Hepatocyte (in vitro differentiated cells): Measurements from ENCODE around the gene MAN1C1. TPM values are rescaled to one million over a fixed set of nuclear protein-coding genes. Genes with fewer than 3 reads are reported as not detected.
"Not testable (repeated sequence)": the region's sequence is repeated elsewhere in the genome, so short reads cannot be mapped to it uniquely, and the experiment has no call there.

Experiments used
- DNase-seq: peaks from one replicate; pipeline ENCODE4 v3.0.0-alpha.2; 2016; ENCODE audit warnings: low spot score
- H2AFZ ChIP-seq: fragments of 200-600 bp; sonication (generic); 2 replicates; pipeline ENCODE4 v1.6.0; 2016; ENCODE audit warnings: antibody characterized with exemption, mild to moderate bottlenecking
- H3K27ac ChIP-seq: fragments of 200-600 bp; sonication (generic); 2 replicates; pipeline ENCODE4 v1.5.1; 2016; ENCODE audit warnings: mild to moderate bottlenecking
- H3K27me3 ChIP-seq: fragments of 200-600 bp; sonication (generic); 2 replicates; pipeline ENCODE4 v1.6.1; 2016
- H3K36me3 ChIP-seq: fragments of 200-600 bp; sonication (generic); replicated peaks from 2 replicates; pipeline ENCODE4 v1.5.1; 2016; ENCODE audit warnings: low read depth; ENCODE audit not compliant: insufficient read depth
- H3K4me1 ChIP-seq: fragments of 200-600 bp; sonication (generic); 2 replicates; pipeline ENCODE4 v1.5.1; 2016; ENCODE audit warnings: mild to moderate bottlenecking, moderate library complexity; ENCODE audit not compliant: insufficient read depth
- H3K4me2 ChIP-seq: fragments of 200-600 bp; sonication (generic); 2 replicates; pipeline ENCODE4 v1.6.0; 2016
- H3K4me3 ChIP-seq: fragments of 200-600 bp; sonication (generic); 2 replicates; pipeline ENCODE4 v1.5.1; 2016; ENCODE audit warnings: mild to moderate bottlenecking
- H3K79me2 ChIP-seq: fragments of 200-600 bp; sonication (generic); 2 replicates; pipeline ENCODE4 v1.6.0; 2017; ENCODE audit warnings: mild to moderate bottlenecking
- H3K9me2 ChIP-seq: fragments of 200-600 bp; sonication (generic); replicated peaks from 2 replicates; pipeline ENCODE4 v1.6.0; 2017; ENCODE audit warnings: mild to moderate bottlenecking; ENCODE audit not compliant: insufficient read depth
- H3K9me3 ChIP-seq: fragments of 200-600 bp; sonication (generic); 2 replicates; pipeline ENCODE4 v1.5.1; 2016; ENCODE audit warnings: low read depth, mild to moderate bottlenecking
- H4K20me1 ChIP-seq: fragments of 200-600 bp; sonication (generic); 2 replicates; pipeline ENCODE4 v1.6.0; 2016; ENCODE audit warnings: mild to moderate bottlenecking; ENCODE audit not compliant: insufficient read depth, poor library complexity, severe bottlenecking
- CTCF ChIP-seq: fragments of 200-600 bp; sonication (generic); IDR thresholded peaks from 2 replicates; pipeline ENCODE4 v1.5.1; 2016; ENCODE audit warnings: antibody characterized with exemption, mild to moderate bottlenecking; ENCODE audit not compliant: poor library complexity
- EZH2 ChIP-seq: fragments of 200-600 bp; sonication (generic); IDR thresholded peaks from 2 replicates; pipeline ENCODE4 v1.6.1; 2016; ENCODE audit warnings: antibody characterized with exemption, mild to moderate bottlenecking, borderline replicate concordance
- EZH2phosphoT487 ChIP-seq: fragments of 200-600 bp; sonication (generic); IDR thresholded peaks from one replicate; pipeline ENCODE4 v1.6.1; 2018; ENCODE audit warnings: antibody characterized with exemption, mild to moderate bottlenecking, low read depth, moderate library complexity; ENCODE audit not compliant: unreplicated experiment, severe bottlenecking
- WGBS: methylation state at CpG from one replicate; pipeline ENCODE4 v1.1.6; 2016; ENCODE audit warnings: low lambda C conversion rate; ENCODE audit errors: missing lambda C conversion rate; 5-methylcytosine and 5-hydroxymethylcytosine counted together
- polyA plus RNA-seq: library from polyadenylated mRNA; unstranded; fragments of >200 nt; fragmentation: Nextera tagmentation; extraction: Ambion mirVana; gene quantifications from 2 replicates; pipeline ENCODE4 v1.2.1, GENCODE V29; 2016
- total RNA-seq: library from RNA; depleted of rRNA; stranded (reverse); fragments of >200 nt; gene quantifications from 2 replicates; pipeline ENCODE4 v1.2.3, GENCODE V29; 2014

MAN1C1 gene
- total and polyA plus RNA-seq, 2 experiments from 2014 or later = 20.6 to 29.3 TPM

DNA sequence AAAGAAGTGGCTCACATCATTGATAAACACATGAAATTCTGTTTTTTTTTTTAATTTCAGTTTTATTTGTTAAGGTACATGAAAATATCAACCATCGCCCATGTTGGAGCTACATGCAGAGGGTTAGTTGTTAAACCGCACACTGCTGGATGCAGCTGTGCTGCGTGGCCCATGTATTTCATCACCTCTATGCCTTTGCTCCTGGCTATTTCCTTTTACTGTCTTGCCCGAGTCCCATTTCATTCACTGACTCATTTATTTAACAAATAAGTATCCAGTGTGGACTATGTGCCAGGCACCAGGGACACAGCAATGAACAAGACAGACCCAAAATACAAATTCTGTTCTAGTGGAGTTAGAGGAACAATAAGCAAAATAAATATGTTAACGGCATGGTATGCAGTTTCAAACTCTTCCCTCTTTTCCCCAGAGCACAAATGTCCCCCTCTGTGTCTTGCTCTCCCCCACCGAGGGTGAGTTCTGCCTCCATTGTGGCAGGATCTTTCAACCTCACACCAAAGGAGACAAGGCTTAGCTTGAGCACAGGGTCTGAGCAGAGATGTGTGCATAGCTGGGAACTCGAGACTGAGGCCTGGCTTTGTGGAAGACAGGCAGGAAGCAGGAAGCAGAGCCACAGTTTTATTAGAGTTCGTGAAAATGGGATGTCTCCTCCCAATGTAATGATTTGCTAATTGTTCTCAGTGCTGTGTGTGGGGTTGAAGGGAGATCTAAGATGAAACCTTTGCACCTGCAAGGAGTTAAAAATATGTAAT lies 44.6 kb downstream of the MAN1C1 start:
- WGBS = 55% methylated on average over 8 of the region's 8 CpGs
- no peak overlapping the region for H3K4me2 ChIP-seq
- peaks cover 22% of the 10 kb centered on the region for H3K4me1 ChIP-seq
- peak; percentile 23 for DNase-seq
- H3K27ac ChIP-seq = peak overlapping the region; percentile 79
- no peaks in the 10 kb centered on the region for H3K9me3 ChIP-seq
- H3K79me2 ChIP-seq = no peaks in the 10 kb centered on the region
- no peak overlapping the region for H3K4me3 ChIP-seq
- peak overlapping the region; percentile 7 for H2AFZ ChIP-seq
- TF ChIP-seq CTCF (no peak), EZH2 (no peak), EZH2phosphoT487 (no peak)
- H3K27me3 ChIP-seq = no peaks in the 10 kb centered on the region
- no peaks in the 10 kb centered on the region for H3K36me3 ChIP-seq
- no peaks in the 10 kb centered on the region for H4K20me1 ChIP-seq
- no peaks in the 10 kb centered on the region for H3K9me2 ChIP-seq

DNA sequence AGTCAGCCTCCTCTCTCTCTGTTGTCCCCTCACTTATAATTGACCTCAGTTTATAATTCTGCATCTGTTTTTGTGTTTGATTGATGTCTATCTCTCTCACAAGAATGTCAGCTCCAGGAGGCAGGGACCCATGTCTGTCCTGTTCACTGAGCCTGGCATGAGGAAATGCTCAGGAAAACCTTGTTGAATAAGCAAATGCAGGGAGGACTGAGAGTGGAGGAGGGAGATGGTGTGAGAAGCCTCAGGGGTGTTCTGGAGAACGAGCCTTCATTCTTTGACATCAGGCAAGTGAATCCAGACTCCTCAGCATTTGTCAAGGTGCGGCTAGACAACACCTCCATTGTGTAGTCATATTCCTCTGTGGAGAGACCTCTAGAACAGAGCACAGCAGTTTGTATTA lies 45.5 kb downstream of the MAN1C1 start:
- WGBS = 76% methylated on average over 2 of the region's 2 CpGs
- Histone ChIP-seq H3K4me3 (no peak overlapping the region), H2AFZ (peak overlapping the region; percentile 7), H4K20me1 (no peaks in the 10 kb centered on the region), H3K36me3 (no peaks in the 10 kb centered on the region), H3K9me2 (no peaks in the 10 kb centered on the region), H3K27me3 (no peaks in the 10 kb centered on the region), H3K4me2 (no peak overlapping the region), H3K9me3 (no peaks in the 10 kb centered on the region), H3K4me1 (peaks cover 30% of the 10 kb centered on the region), H3K27ac (peak overlapping the region; percentile 79), H3K79me2 (no peaks in the 10 kb centered on the region)
- no peak for DNase-seq
- TF ChIP-seq EZH2phosphoT487 (no peak), EZH2 (no peak), CTCF (no peak)

DNA sequence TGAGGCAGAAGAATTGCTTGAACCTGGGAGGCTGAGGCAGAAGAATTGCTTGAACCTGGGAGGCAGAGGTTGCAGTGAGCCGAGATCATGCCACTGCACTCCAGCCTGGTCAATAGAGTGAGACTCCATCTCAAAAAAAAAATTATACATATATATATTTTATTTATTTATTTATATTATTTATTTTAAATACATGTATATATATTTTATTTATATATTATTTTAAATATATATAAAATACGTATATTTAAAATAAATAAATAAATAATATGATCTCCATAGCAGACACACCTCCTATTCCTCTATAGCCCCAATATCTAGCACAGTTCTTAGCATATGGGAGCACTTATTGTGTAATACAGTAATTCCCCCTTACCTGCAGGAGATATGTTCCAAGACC lies 46.4 kb downstream of the MAN1C1 start:
- H3K27ac ChIP-seq, H3K4me2 ChIP-seq: not testable (repeated sequence)

GRCh38 chr1:25664357-25665199 lies 48.0 kb downstream of the MAN1C1 start:
- no peaks in the 10 kb centered on the region for H3K9me3 ChIP-seq
- H2AFZ ChIP-seq = no peak overlapping the region
- no peak overlapping the region for H3K4me2 ChIP-seq
- peaks cover 3% of the 10 kb centered on the region for H3K79me2 ChIP-seq
- TF ChIP-seq EZH2 = no peak
- no peak for TF ChIP-seq EZH2phosphoT487
- TF ChIP-seq CTCF = no peak
- H3K4me1 ChIP-seq = peaks cover 49% of the 10 kb centered on the region
- H3K4me3 ChIP-seq = no peak overlapping the region
- H3K9me2 ChIP-seq = no peaks in the 10 kb centered on the region
- H3K27me3 ChIP-seq = no peaks in the 10 kb centered on the region
- WGBS = 92% methylated on average over 14 of the region's 14 CpGs
- no peaks in the 10 kb centered on the region for H3K36me3 ChIP-seq
- H4K20me1 ChIP-seq = no peaks in the 10 kb centered on the region
- no peak for DNase-seq
- no peak overlapping the region for H3K27ac ChIP-seq

More for the DNA sequence above, 46.4 kb downstream of the MAN1C1 start:
- not testable (repeated sequence) for H2AFZ ChIP-seq, H3K9me3 ChIP-seq, H3K79me2 ChIP-seq, H3K9me2 ChIP-seq, H3K4me3 ChIP-seq, H3K27me3 ChIP-seq, H3K36me3 ChIP-seq, H4K20me1 ChIP-seq, DNase-seq
- WGBS = 100% methylated on average over 2 of the region's 2 CpGs
- peaks cover 36% of the 10 kb centered on the region for H3K4me1 ChIP-seq
